Inferior parietal cortex (tissue), 1 donor: ENCODE data around the gene COPB2.
"Not testable (repeated sequence)": the region's sequence is repeated elsewhere in the genome, so short reads cannot be mapped to it uniquely, and the experiment has no call there.

Experiments
- DNase-seq: peaks from one replicate; pipeline ENCODE4 v3.0.0-alpha.2; 2016; ENCODE audit errors: extremely low spot score

Gene COPB2

GRCh38 chr3:139389552-139390368 lies at the start of gene COPB2:
COPB2 (minus strand) TSS chr3:139389647; CDS start chr3:139389550, 97 bp downstream.
- peak; percentile 99 for DNase-seq

DNA sequence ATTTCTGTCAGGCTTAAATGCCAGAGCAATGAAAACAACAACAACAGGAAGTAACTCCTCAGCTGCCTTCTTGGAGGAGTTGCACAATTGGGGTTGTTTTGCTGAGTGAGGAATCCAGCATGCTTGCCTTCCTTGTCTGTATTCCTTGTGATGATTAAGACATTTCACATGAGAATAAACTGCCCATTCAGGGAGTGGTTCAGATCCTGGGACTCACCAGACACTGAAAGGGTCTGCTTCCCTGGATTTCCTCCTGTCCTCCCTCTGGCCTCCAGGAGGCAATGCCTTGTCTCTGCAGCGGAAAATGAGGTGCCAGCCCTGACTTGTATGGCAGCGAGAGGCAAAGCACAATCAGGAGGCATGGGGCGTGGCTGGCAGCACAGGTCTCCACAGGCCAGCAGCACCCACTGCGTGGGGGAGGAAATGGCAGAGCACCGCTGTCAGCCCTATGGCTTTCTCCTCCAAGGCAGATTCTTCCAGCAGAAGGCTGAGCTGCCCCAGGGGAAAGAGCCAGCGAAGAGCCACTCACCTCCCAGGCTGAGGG lies 45.4 kb upstream of the COPB2 start:
- no peak for DNase-seq

DNA sequence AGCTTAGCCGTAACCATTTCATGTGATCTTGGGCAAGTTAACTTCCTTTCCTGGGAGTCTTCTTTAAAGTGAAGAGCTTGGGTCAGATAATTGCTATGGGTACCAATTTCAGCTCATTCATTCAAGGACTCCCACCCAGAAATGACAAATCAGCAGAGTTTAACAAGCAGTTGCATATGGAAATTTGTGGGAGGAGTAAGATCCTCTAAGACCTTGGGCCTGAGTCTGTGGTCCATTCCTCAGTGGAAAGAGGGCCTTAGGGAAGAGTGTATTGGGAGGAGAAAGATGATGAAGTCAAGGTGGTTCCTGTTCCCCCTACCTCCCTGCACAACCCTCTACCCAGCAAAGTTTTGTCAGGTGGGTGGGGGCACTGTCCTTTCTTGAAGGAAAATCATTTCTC lies 44.8 kb upstream of the COPB2 start:
- DNase-seq = no peak

DNA sequence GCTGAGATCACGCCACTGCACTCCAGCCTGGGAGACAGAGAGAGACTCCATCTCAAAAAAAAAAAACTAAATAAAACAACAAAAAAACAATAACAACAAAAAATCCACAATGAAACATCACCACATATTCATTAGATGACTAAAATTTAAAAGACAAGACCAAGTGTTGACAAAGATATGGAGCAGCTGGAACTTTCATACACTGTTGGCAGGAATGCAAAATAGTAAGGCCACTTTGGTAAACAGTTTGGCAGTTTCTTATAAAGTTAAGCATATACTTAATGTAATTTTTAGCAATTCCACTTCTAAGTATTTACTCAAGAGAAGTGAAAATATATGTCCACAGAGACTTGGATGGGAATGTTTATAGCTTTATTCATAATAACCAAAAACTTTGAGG lies 43.6 kb upstream of the COPB2 start:
- no peak for DNase-seq

DNA sequence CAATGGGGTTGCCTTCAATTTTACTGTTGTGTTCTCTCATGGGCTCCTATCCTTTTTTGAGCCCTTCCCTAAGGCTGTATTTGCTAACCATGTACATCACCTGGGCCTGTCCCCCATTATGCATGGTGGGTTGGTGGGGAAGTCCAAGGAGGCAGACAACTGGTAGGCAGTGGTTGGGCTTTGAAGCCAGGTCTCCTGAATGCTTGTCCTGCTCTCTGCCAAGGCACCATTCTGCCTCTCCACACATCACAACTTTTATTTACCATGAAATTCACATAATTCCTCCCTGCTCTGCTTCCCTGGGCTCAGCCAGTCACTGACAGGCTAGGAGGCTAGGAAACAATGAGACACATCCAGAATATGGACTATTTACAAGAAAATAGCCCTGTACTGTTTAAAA lies 41.0 kb upstream of the COPB2 start:
- no peak for DNase-seq

DNA sequence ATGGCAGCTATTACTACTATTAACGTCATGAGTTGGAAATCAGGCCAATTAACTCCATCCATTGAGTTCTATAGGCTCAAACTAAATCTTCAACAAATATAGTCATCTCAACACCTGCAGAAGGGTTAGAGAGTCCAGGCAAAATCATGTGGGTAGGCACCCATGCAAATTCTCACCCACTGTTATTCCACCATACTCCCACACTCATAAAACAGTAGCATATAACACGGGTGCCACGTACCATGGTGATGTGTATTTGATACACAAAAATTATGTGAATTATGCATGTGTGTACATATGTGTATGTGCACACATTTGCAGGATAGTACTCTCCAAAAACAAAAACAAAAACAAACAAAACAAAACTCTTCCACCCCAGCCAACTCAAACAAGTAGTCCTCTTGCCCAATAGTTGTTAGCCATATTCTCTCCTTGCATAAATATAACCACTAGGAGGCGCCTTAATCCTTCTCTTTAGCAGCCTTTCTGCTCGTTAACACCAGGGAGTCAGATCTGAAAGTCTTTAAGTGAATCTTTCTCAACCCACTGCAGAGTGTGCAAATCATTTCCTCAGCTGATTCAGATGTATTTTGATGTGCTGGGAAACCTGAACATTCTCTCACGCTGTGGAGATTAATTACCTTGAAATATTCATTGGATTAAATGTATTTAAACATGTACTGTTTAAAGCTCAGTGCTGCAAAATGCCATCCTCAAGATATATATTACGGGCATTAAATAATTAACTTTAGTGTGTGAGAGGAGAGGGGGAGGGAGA lies 38.0 kb upstream of the COPB2 start:
- peak; percentile 97 for DNase-seq

DNA sequence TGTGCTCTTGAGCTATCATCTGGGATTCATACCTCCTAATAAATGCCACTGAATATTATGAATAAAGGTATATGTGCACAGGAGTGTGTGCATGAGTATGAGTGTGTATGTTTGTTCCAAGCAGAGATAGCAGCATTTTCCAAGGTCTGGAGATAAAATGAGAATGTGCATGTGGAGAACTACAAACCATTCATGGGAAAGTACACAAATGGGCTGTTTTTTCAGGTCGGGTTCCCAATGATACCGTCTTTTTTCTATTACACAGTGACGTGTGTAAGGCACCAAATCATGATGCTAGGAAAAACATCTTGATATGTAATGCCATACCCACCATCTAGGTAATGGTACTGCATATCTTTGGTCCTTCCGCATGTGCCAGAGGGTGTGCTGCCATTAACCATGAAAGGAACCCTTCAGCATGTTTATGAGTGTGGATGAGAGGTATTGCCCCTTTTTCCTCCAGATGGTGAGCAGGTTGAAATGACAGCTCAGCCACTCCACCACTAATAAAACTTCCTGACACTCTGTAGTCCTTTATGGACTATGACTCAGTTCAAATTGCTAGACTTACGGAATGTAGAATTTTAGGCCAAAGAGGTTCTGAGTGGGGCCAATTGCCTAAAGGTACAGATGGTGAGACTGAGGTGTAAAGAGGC lies 36.4 kb upstream of the COPB2 start:
- DNase-seq = no peak

GRCh38 chr3:139423232-139423631 lies 33.8 kb upstream of the COPB2 start:
- no peak for DNase-seq

- DNase-seq = no peak
These were observed 32.0 kb upstream of the COPB2 start for GRCh38 chr3:139421460-139421859.

GRCh38 chr3:139421040-139421439 lies 31.6 kb upstream of the COPB2 start:
- DNase-seq = no peak

- no peak for DNase-seq
These were observed 28.7 kb upstream of the COPB2 start for GRCh38 chr3:139418144-139418543.

DNA sequence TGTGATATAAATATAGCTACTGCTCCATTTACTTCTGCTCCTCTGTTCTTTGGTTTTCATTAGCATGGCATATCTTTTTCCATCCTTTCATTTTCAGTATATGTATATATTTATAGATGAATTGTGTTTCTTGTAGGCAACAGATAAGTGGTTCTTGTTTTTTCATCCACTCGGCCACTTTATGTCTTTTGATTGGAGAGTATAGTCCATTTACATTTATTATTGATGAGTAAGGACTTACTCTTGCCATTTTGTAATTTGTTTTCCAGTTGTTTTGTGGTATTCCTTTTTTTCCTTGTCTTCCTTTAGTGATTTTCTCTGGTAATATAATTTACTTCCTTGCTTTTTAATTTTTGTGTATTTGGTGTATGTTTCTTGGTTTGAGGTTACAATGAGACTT lies 26.8 kb upstream of the COPB2 start:
- DNase-seq = no peak

- no peak for DNase-seq
These were observed 25.3 kb upstream of the COPB2 start for GRCh38 chr3:139414608-139415224.

- not testable (repeated sequence) for DNase-seq
These were observed 23.4 kb upstream of the COPB2 start for GRCh38 chr3:139412891-139413290.

DNA sequence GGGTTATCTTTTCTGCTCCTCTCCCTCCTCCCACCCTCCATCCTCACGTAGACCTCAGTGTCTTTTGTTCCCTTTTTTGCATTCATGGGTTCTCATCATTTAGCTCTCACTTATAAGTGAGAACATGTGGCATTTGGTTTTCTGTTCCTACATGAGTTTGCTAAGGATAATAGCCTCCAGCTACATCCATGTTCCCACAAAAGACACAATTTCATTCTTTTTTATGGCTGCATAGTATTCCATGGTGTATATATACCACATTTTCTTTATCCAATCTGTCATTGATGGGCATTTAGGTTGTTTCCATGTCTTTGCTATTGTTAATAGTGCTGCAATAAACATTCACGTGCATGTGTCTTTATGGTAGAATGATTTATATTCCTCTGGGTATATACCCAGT lies 11.7 kb upstream of the COPB2 start:
- not testable (repeated sequence) for DNase-seq

DNA sequence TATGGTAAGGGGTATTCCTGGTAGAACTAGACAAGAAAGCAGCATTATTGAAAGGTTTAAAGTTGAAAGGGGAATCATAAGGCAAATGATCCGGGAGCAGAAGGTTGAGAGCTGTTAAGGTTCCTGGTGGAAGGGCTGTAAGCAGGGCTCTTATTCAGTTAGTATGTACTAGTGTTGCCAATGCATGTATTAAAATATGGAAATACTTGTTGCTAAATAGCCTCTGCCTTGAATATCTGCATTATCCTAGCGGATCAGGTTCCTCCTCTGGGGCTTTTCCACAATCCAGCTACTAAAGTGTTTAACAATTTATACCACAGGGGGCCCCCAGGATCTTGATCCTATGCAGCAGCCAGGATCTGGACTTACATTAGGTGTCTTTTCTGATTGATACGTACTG lies 7.3 kb upstream of the COPB2 start:
- DNase-seq = no peak

DNA sequence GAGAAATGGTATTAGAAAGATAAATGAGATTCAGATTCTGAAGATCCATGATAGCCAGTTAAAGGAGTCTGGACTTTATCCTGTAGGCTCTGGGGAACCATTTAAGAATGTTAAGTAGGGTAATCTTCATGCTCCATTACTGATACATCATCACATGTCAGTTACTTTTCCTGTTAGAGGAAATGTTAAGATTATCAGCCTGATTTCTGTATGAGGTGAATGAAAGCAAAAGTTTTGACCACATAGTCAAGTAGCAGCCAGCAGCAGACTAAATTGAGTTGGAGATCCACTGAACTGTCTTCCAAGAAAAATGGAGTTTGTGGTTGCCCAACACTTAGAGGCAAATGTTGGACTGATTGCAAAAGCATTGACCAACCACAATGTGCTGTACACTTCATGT lies 4.7 kb upstream of the COPB2 start:
- DNase-seq = no peak

DNA sequence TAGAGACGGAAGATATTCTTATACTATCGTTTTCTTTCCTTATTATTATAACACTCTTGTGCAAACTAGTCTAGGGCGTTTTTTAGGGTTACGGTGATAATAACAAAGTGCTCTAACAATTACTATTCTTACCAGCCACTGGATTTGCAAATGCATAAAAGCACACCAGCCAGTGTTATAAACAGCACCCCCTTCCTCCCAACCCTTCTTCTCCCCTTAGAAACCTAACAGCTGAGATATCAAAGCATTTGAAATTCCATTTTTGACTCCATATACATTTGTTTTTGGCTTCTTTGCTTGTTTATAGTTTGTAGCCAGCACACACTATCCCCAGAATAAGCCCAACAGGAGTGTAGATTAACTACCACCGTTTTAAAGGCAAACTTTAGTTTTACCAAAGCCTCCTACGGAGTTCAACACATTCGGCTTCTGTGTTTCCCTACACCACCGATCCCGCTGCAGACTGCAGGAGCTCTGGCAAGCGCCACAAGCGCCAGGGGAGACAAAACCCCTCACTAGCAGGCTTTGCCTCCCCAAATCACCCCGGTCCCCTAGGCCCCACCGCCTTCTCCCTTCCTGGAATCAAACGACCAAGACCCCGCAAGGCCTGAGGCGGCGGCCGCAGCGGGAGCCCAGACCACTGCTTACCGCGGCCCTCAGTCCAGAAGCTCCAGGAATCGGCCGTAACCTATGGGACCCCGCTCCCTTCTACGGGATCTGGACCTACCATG lies 461 bp downstream of the COPB2 start:
- no peak for DNase-seq

DNA sequence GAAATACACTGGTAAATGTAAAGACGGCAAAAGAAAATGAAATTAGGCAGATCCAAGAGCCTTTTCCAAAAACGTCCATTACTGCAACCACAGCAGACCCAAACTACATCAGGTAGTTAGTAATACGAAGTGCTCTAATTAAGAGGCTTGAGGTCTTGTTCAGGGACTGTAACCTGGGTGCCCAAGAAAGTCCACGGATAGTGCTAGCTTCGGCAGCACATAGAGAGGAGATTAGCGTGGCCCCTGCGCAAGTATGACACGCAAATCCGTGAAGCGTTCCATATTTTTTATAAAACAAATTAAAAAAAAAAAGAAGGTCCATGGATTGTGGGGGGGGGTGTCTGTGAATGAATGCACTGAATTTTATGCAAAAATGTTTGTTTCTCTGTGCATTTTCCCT lies 1.4 kb downstream of the COPB2 start:
- DNase-seq = no peak

GRCh38 chr3:139382291-139382690 lies 7.2 kb downstream of the COPB2 start:
- DNase-seq = not testable (repeated sequence)

GRCh38 chr3:139380575-139380974 lies 8.9 kb downstream of the COPB2 start:
- no peak for DNase-seq
